ENCODE results near the gene CFAP299.

Gene CFAP299

GRCh38 chr4:80466618-80467017, 131.1 kb downstream of the CFAP299 start:
- CTCF ChIA-PET, result interaction anchor here (0.6 kb wide), 1 partner anchor 1772 kb away, joined by 3 read pairs; no protein-coding TSS in a partner anchor
- no peak overlapping the region for H3K27ac ChIP-seq
- TF ChIP-seq CTCF (conservative IDR thresholded peaks at IDR 0.05; ENCODE audit: low read depth), result no peak
- POLR2A ChIA-PET (ENCODE audit: low non-redundant PET), result no interaction called here
- DNase-seq (ENCODE audit: low spot score), result no peak

DNA sequence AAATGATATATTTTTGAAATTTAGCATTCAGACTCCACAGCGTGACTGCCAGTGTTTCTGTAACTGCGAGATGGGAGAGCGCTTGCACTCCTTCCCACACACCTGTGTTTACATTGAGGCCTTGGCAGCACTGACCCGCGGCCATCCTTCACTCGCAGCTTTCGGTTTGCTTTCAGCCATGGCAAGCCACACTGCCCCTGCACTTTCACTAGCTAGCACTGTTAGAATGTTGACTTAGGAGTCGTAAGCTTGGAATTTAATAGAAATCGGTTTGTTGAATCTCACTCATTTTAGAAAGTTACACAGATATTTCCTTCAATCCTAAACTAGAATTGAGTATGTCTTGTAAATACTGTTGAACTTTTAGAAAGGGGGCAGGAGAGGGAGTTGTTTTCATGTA, 136.2 kb downstream of the CFAP299 start:
- peak; percentile 29 for DNase-seq (ENCODE audit: low spot score)
- TF ChIP-seq CTCF (conservative IDR thresholded peaks at IDR 0.05; ENCODE audit: low read depth), result no peak
- CTCF ChIA-PET, result no interaction called here

DNA sequence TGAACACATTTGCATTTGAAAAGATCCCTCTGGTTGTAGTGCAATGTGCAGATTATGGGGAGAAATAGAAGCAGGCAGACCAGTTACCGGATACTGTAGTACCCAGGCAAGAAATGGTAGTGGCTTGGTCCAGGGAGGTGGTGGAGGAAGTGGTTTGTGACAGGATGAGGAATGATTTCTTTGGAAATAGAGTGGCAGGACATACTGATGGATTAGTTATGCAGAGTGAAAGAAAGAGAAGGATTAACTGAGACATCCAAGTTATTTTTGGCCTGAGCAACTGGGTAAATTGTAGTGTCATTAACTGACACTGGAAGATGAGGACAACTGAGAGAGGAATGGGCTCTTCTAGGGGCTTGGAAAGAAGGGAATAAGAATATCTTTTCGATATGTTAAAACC, 139.7 kb downstream of the CFAP299 start:
- CTCF ChIA-PET, result no interaction called here
- TF ChIP-seq CTCF (conservative IDR thresholded peaks at IDR 0.05; ENCODE audit: low read depth), result no peak
- no peak overlapping the region for H3K27ac ChIP-seq
- no peak for DNase-seq (ENCODE audit: low spot score)
- POLR2A ChIA-PET (ENCODE audit: low non-redundant PET), result no interaction called here

More for the DNA sequence above, 136.2 kb downstream of the CFAP299 start:
- POLR2A ChIA-PET (ENCODE audit: low non-redundant PET), result no interaction called here
- no peak overlapping the region for H3K27ac ChIP-seq

GRCh38 chr4:80475798-80476197, 140.3 kb downstream of the CFAP299 start:
- no peak for DNase-seq (ENCODE audit: low spot score)
- ChIA-PET POLR2A (ENCODE audit: low non-redundant PET) (no interaction called here), CTCF (no interaction called here)
- no peak for TF ChIP-seq CTCF (conservative IDR thresholded peaks at IDR 0.05; ENCODE audit: low read depth)
- H3K27ac ChIP-seq, result no peak overlapping the region

DNA sequence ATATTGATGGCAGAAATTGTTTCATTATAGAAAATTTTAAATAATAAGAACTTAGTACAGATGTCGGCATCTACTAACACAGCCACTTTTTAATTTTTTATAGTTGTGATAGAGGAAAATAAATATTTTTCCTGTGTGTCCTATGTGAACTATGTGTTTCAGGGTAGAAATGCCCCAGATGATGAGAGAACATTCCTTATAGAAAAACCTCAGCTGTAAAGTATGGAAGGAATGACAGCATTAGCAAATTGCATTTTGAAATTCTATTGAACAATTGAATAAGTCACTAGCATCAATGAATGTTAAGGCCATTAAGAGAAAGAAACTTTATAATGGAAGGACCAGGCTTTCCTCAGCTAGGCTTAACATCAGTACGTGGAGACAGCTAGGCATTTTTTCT, 149.2 kb downstream of the CFAP299 start:
- no peak for DNase-seq (ENCODE audit: low spot score)
- ChIA-PET POLR2A (ENCODE audit: low non-redundant PET) (no interaction called here), CTCF (no interaction called here)
- no peak overlapping the region for H3K27ac ChIP-seq
- no peak for TF ChIP-seq CTCF (conservative IDR thresholded peaks at IDR 0.05; ENCODE audit: low read depth)

DNA sequence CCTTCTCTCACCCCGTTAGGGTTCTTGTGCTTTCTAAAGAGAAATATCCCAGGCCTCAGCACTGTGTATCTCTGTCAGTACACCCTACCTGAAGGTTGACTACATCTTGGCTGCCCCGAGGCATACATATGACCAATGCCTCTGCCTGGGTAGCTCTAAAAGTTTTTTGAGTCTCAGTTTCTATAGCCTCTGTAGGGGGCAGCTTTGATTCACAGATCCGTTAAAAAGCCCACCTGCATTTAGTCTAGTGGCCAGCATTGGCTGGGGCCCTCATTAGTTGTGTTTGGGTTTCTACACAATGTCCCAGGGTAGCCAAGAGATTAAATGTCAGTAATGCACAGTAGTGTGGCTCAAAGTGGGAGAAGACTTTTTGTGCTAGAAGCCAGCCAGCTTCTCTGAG, 151.1 kb downstream of the CFAP299 start:
- POLR2A ChIA-PET (ENCODE audit: low non-redundant PET), result no interaction called here
- no peak overlapping the region for H3K27ac ChIP-seq
- no peak for DNase-seq (ENCODE audit: low spot score)
- CTCF ChIA-PET, result interaction anchor here (0.6 kb wide), 1 partner anchor 565 kb away, joined by 3 read pairs; no protein-coding TSS in a partner anchor
- TF ChIP-seq CTCF (conservative IDR thresholded peaks at IDR 0.05; ENCODE audit: low read depth), result no peak

DNA sequence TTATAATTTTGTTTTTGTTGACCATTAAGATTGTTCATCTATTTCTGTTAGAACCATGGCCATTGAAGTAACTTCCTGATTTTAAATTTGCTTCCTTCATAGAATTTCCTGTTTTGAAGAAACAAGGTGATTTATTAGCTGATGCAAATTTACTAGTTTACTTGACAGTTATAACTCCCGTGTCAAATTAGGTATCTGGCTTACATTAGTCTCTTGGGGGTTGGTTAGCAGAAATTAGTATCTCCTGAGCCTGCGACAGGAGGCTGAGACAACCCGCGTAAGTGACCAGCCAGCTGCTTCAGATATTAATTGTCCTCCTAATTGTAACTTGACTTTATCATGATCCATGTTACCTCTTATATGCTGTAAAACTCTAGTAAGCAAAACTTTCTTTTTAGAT, 154.3 kb downstream of the CFAP299 start:
- ChIA-PET CTCF (interaction anchor here (0.6 kb wide), 1 partner anchor 94 kb away, joined by 3 read pairs; no protein-coding TSS in a partner anchor), POLR2A (ENCODE audit: low non-redundant PET) (no interaction called here)
- no peak for TF ChIP-seq CTCF (conservative IDR thresholded peaks at IDR 0.05; ENCODE audit: low read depth)
- no peak for DNase-seq (ENCODE audit: low spot score)
- no peak overlapping the region for H3K27ac ChIP-seq
